ENCODE measurements around the gene TMPRSS5. TPM values are rescaled to one million over a fixed set of nuclear protein-coding genes. Genes with fewer than 3 reads are reported as not detected.
A peak's percentile ranks its signal among the peaks of the same experiment; 100 is the strongest.

Gene TMPRSS5
- total RNA-seq, 1 donor from 2014 or later = under 0.01 TPM

DNA sequence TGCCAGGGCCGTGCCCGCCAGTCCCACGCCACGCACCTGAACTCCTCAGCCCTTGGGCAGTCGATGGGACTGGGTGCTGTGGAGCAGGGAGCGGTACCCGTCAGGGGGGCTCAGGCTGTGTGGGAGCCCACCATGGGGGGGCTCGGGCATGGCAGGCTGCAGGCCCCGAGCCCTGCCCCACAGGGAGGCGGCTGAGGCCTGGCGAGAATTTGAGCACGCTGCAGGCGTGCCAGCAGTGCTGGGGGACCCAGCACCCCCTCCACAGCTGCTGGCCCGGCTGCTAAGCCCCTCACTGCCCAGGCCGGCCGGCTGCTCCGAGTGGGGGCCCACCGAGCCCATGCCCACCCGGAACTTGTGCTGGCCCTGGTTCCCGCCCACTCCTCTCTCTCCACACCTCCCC lies 56.8 kb downstream of the TMPRSS5 start:
- no peak for DNase-seq (ENCODE audit: low read depth)
- Histone ChIP-seq H3K4me3 (ENCODE audit: low read depth, low read length) (no peak overlapping the region), H3K36me3 (ENCODE audit: control insufficient read depth, insufficient read depth, low read length) (no peaks in the 10 kb centered on the region), H3K27me3 (ENCODE audit: control insufficient read depth, insufficient read depth, low read length) (no peaks in the 10 kb centered on the region)
- no peak for FAIRE-seq
- TF ChIP-seq, protein P1, sequence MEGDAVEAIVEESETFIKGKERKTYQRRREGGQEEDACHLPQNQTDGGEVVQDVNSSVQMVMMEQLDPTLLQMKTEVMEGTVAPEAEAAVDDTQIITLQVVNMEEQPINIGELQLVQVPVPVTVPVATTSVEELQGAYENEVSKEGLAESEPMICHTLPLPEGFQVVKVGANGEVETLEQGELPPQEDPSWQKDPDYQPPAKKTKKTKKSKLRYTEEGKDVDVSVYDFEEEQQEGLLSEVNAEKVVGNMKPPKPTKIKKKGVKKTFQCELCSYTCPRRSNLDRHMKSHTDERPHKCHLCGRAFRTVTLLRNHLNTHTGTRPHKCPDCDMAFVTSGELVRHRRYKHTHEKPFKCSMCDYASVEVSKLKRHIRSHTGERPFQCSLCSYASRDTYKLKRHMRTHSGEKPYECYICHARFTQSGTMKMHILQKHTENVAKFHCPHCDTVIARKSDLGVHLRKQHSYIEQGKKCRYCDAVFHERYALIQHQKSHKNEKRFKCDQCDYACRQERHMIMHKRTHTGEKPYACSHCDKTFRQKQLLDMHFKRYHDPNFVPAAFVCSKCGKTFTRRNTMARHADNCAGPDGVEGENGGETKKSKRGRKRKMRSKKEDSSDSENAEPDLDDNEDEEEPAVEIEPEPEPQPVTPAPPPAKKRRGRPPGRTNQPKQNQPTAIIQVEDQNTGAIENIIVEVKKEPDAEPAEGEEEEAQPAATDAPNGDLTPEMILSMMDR (IDR thresholded peaks at IDR 0.05; ENCODE audit: insufficient read depth, low read length, severe bottlenecking) = no peak

DNA sequence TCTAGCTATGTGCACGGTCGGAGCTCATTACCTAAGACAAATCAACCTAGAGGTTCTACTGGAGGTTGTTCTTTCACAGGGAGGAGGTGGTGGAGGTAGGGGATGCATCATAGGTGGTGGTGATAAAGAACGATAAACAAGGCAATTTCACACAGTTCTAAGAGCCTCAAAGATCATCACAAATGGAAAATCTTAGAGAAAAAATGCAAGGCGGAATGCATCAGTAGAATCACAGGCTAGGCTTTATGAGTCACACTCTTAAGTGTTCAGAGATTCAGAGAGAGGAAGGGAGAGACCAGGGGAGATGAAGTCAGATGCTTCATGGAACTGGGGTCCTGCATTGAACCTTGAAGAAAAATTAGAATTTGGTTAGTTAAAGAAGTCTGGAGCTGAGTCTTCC lies 58.3 kb downstream of the TMPRSS5 start:
- Histone ChIP-seq H3K4me3 (ENCODE audit: low read depth, low read length) (no peak overlapping the region), H3K36me3 (ENCODE audit: control insufficient read depth, insufficient read depth, low read length) (no peaks in the 10 kb centered on the region), H3K27me3 (ENCODE audit: control insufficient read depth, insufficient read depth, low read length) (no peaks in the 10 kb centered on the region)
- DNase-seq (ENCODE audit: low read depth) (no peak), FAIRE-seq (no peak)
- TF ChIP-seq, protein P1 (IDR thresholded peaks at IDR 0.05; ENCODE audit: insufficient read depth, low read length, severe bottlenecking) = no peak

DNA sequence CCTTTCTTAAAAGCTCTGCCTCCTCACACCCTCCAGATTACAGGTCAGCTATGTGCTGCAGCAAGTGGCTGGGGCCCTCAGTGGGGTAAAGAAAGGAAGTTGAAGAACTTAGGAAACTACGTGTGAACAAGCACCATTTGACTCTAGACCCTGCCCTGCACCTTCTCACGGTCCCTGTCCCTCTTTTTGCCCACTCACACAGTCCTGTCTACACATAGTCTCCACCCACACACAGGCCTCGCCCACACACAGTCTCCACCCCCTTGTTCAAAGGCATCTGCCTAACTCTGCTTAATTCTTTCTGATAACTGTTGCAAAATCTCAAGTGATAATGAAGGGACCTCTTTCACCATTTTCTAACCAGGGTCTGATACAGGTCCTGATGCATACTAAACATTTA lies 59.0 kb downstream of the TMPRSS5 start:
- Histone ChIP-seq H3K4me3 (ENCODE audit: low read depth, low read length) (no peak overlapping the region), H3K27me3 (ENCODE audit: control insufficient read depth, insufficient read depth, low read length) (no peaks in the 10 kb centered on the region), H3K36me3 (ENCODE audit: control insufficient read depth, insufficient read depth, low read length) (no peaks in the 10 kb centered on the region)
- TF ChIP-seq, protein P1 (IDR thresholded peaks at IDR 0.05; ENCODE audit: insufficient read depth, low read length, severe bottlenecking) = no peak
- DNase-seq (ENCODE audit: low read depth) (no peak), FAIRE-seq (peak; percentile 95)

DNA sequence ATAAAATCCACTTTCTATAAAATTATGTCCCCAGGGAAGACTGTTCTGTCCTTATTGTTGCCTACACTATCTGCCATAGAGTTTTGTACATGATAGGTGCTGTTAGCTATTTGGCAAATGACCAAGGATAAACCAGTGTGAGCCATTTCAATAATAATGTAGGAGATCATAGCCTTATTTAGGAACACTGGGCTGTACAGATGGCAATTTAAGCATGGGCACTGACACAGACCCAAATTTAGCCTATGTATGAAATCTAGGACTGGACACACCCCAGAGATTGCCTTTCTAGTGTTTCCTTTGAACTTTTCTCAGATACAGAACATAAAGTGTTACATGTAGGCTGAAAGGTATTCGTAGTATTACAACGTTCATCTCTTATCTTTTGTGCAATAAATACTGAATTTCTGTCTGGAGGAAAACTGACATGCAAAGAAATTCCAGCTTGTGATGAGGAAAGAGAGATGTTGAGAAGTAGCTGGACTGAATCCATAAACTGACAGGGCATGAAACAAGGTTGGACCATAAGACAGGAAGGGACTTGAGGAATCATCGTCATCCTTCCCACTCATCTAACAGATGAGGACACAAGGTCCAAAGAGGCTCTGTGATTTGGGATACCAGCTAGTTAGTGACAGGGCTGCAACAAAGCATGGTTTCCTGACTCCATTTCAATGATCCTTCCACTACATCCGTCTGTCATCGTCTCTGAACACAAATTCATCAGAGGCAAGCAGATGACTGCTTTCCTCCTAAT lies 60.3 kb downstream of the TMPRSS5 start:
- DNase-seq (ENCODE audit: low read depth) = no peak
- no peaks in the 10 kb centered on the region for H3K27me3 ChIP-seq (ENCODE audit: control insufficient read depth, insufficient read depth, low read length)
- H3K4me3 ChIP-seq (ENCODE audit: low read depth, low read length) = no peak overlapping the region
- TF ChIP-seq, protein P1 (IDR thresholded peaks at IDR 0.05; ENCODE audit: insufficient read depth, low read length, severe bottlenecking) = no peak
- peak; percentile 13 for FAIRE-seq
- H3K36me3 ChIP-seq (ENCODE audit: control insufficient read depth, insufficient read depth, low read length) = no peaks in the 10 kb centered on the region

DNA sequence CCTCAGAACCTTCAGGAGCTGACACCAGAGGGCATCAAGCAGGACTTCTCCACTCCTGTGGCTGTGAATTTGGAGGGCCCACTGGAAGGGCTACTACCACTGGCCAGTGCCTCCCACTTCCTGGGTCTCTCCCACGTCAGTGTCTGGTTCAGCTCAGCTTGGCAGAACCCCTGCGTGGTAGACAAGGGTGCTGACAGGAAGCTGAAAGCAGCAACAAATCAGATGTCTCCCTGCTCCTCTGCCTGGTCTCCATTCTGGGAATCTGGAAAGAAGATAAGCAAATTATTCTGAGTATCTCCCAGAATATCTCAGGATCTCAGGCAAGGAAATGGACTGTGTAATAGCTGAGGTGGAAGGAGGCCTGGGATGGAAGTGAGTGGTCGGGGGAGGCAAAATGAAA lies 61.5 kb downstream of the TMPRSS5 start:
- DNase-seq (ENCODE audit: low read depth) = no peak
- Histone ChIP-seq H3K36me3 (ENCODE audit: control insufficient read depth, insufficient read depth, low read length) (no peaks in the 10 kb centered on the region), H3K27me3 (ENCODE audit: control insufficient read depth, insufficient read depth, low read length) (no peaks in the 10 kb centered on the region), H3K4me3 (ENCODE audit: low read depth, low read length) (no peak overlapping the region)
- TF ChIP-seq, protein P1 (IDR thresholded peaks at IDR 0.05; ENCODE audit: insufficient read depth, low read length, severe bottlenecking) = no peak
- FAIRE-seq = no peak

DNA sequence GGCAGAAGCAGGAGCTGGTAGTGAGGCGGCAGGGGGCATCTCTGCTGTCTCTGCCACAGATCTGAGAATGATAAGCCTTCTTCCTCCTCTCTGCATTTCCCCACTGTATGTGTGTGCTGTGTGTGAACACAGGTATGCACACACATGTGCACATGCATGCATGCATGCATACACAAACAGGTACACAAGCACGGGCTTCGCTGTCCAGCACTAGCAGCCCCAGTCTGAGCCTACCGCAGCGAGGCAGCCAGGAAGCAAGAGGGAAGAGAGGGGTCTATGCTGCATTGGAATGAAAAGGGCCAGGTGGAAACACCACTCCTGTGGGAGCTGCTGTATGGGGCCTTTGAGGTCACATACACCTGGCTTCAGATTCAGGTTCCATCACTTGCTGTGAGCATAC lies 62.4 kb downstream of the TMPRSS5 start:
- Histone ChIP-seq H3K27me3 (ENCODE audit: control insufficient read depth, insufficient read depth, low read length) (no peaks in the 10 kb centered on the region), H3K36me3 (ENCODE audit: control insufficient read depth, insufficient read depth, low read length) (no peaks in the 10 kb centered on the region), H3K4me3 (ENCODE audit: low read depth, low read length) (no peak overlapping the region)
- no peak for DNase-seq (ENCODE audit: low read depth)
- no peak for FAIRE-seq
- TF ChIP-seq, protein P1 (IDR thresholded peaks at IDR 0.05; ENCODE audit: insufficient read depth, low read length, severe bottlenecking) = no peak

Data from bronchial epithelial cell (primary cell).